Loucy (cell line): ENCODE results near the gene DENR.

Source experiments
- EZH2phosphoT487 ChIP-seq: fragments of 200-600 bp; IDR thresholded peaks from 2 replicates; pipeline ENCODE4 v1.6.1; 2018; ENCODE audit warnings: antibody characterized with exemption, mild to moderate bottlenecking, moderate library complexity, borderline replicate concordance
- TF ChIP-seq, protein P1 (sequence below): fragments of 200-600 bp; sonication (generic); conservative IDR thresholded peaks from 2 replicates; pipeline ENCODE4 v1.5.1; 2014; ENCODE audit warnings: mild to moderate bottlenecking, antibody characterized with exemption, low read length

DNA sequence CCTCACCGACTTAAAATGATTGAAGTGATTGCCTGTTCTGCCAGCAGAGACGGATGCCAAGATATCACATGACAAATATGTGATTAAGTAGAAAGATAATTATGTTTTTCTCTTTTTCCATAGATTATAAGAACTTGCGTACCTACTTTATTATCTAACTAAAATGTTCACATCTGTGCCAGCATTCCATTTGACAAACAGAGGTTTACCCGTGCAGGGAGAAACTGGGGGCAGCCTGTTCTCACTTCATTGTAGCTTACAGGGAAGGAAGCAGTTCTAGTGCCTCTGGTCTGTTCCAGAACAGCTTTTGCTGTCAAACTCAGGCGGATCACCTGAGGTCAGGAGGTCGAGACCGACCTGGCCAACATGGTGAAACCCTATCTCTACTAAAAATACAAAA is 51.3 kb downstream of the DENR start:
- TF ChIP-seq, protein P1, sequence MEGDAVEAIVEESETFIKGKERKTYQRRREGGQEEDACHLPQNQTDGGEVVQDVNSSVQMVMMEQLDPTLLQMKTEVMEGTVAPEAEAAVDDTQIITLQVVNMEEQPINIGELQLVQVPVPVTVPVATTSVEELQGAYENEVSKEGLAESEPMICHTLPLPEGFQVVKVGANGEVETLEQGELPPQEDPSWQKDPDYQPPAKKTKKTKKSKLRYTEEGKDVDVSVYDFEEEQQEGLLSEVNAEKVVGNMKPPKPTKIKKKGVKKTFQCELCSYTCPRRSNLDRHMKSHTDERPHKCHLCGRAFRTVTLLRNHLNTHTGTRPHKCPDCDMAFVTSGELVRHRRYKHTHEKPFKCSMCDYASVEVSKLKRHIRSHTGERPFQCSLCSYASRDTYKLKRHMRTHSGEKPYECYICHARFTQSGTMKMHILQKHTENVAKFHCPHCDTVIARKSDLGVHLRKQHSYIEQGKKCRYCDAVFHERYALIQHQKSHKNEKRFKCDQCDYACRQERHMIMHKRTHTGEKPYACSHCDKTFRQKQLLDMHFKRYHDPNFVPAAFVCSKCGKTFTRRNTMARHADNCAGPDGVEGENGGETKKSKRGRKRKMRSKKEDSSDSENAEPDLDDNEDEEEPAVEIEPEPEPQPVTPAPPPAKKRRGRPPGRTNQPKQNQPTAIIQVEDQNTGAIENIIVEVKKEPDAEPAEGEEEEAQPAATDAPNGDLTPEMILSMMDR: no peak
- TF ChIP-seq EZH2phosphoT487: no peak
